Thyroid gland (tissue), 4 donors: ENCODE results near the gene ATP1A2.

ENCODE experiments used
- CTCF ChIP-seq, 6 experiments: fragments of 200-600 bp in 3 of 6; fragments of 450-650 bp in 3 of 6; sonication (generic) in 3 of 6; IDR thresholded peaks; one replicate each; pipeline ENCODE4 v1.5.1; 2016 to 2019; ENCODE audit warnings: antibody characterized with exemption in 6 of 6, mild to moderate bottlenecking in 2 of 6, inconsistent platforms in 1 of 6, moderate library complexity in 1 of 6
- POLR2A ChIP-seq, 2 donors: fragments of 450-650 bp; IDR thresholded peaks; one replicate each; pipeline ENCODE4 v1.6.1; 2017; ENCODE audit warnings: antibody characterized with exemption in 2 of 2, mild to moderate bottlenecking in 2 of 2, moderate library complexity in 1 of 2

- TF ChIP-seq CTCF (IDR thresholded peaks at IDR 0.05) (no peak), POLR2A (IDR thresholded peaks at IDR 0.05) (no peak)
These were observed 30.5 kb downstream of the ATP1A2 start for GRCh38 chr1:160146107-160146506.
